HepG2 (cell line): ENCODE results near the gene RRM2. TPM values are rescaled to one million over a fixed set of nuclear protein-coding genes. Genes with fewer than 3 reads are reported as not detected.

Source experiments
- ATAC-seq: fragments of 200-7000 bp; cut with Tn5 transposase; 3 replicates; pipeline ENCODE4 v1.9.1; 2020; ENCODE audit warnings: mild to moderate bottlenecking, moderate library complexity
- BruUV-seq: library from RNA; stranded (reverse); fragments of 400-500 nt; replicated peaks from 2 replicates; lab custom pipeline; 2021; lab: Mats Ljungman, UMichigan
- CTCF ChIA-PET: fragments of 300-600 bp; formaldehyde crosslinking; extraction: SDS; loops from one replicate; lab custom pipeline; 2021; ENCODE audit warnings: low total read pairs, inconsistent platforms, low intra/inter-chr PET ratio; lab: Yijun Ruan, JAX
- POLR2A ChIA-PET: fragments of 350-600 bp; sonication (Branson Sonifier 250); formaldehyde crosslinking; loops from one replicate; lab custom pipeline; 2020; ENCODE audit warnings: antibody characterized with exemption, inconsistent platforms; lab: Yijun Ruan, JAX
- DNase-seq: peaks from one replicate; pipeline ENCODE4 v3.0.0-alpha.2; 2015; ENCODE audit warnings: low spot score
- FAIRE-seq: peaks from 3 replicates; lab custom pipeline; 2011; peaks lifted over from hg19 to GRCh38; lab: Jason Lieb, UNC
- H2AFZ ChIP-seq: one replicate; pipeline ENCODE4 v1.6.1; 2011; ENCODE audit warnings: low read length, inconsistent platforms
- H3K27ac ChIP-seq: fragments of 300-600 bp; 3 replicates; pipeline ENCODE4 v1.8.0; 2011; ENCODE audit warnings: mixed run types, mild to moderate bottlenecking, mixed read lengths, low read length, inconsistent platforms; ENCODE audit not compliant: insufficient read depth; ENCODE audit errors: extremely low read length
- H3K27me3 ChIP-seq, 2 experiments: fragments of 200-600 bp in 1 of 2; 2 replicates in 1 of 2; 3 replicates in 1 of 2; pipeline versions ENCODE4 v1.6.0 to v1.8.0; 2011; ENCODE audit warnings: low read length in 2 of 2, mild to moderate bottlenecking in 2 of 2, moderate library complexity in 2 of 2, inconsistent platforms in 1 of 2; ENCODE audit not compliant: insufficient read depth in 2 of 2, control insufficient read depth in 1 of 2
- H3K36me3 ChIP-seq, 2 experiments: fragments of 200-600 bp in 1 of 2; replicated peaks in 1 of 2; 2 replicates in 1 of 2; 3 replicates in 1 of 2; pipeline versions ENCODE4 v1.5.1 to v1.8.0; 2011; ENCODE audit warnings: low read length in 2 of 2, inconsistent platforms in 1 of 2; ENCODE audit not compliant: insufficient read depth in 2 of 2, control insufficient read depth in 1 of 2
- H3K4me1 ChIP-seq: 2 replicates; pipeline ENCODE4 v1.5.1; 2012; ENCODE audit warnings: low read length, inconsistent platforms; ENCODE audit not compliant: insufficient read depth
- H3K4me2 ChIP-seq: 2 replicates; pipeline ENCODE4 v1.6.0; 2011; ENCODE audit warnings: low read depth, low read length, inconsistent platforms
- H3K4me3 ChIP-seq, 3 experiments: fragments of 200-600 bp in 1 of 3; sonication (generic), shearing (Covaris generic) in 1 of 3; replicated peaks in 1 of 3; 2 replicates each; pipeline ENCODE4 v1.5.1; 2011 to 2016; ENCODE audit warnings: low read length in 3 of 3, inconsistent platforms in 2 of 3, low read depth in 2 of 3, mild to moderate bottlenecking in 2 of 3, control low read depth in 1 of 3, mixed read lengths in 1 of 3; ENCODE audit not compliant: insufficient read depth in 1 of 3
- H3K79me2 ChIP-seq: one replicate; pipeline ENCODE4 v1.6.1; 2011; ENCODE audit warnings: low read length, inconsistent platforms; ENCODE audit not compliant: insufficient read depth
- H3K9ac ChIP-seq: 2 replicates; pipeline ENCODE4 v1.6.0; 2011; ENCODE audit warnings: mild to moderate bottlenecking, low read depth, low read length, inconsistent platforms; ENCODE audit not compliant: insufficient read depth
- H3K9me3 ChIP-seq: 2 replicates; pipeline ENCODE4 v1.5.1; 2012; ENCODE audit warnings: mild to moderate bottlenecking, low read length
- H4K20me1 ChIP-seq: 2 replicates; pipeline ENCODE4 v1.6.0; 2011; ENCODE audit warnings: inconsistent platforms, mild to moderate bottlenecking, low read length, moderate library complexity; ENCODE audit not compliant: insufficient read depth
- ADNP ChIP-seq: sonication (generic); formaldehyde crosslinking; IDR thresholded peaks from 2 replicates; pipeline ENCODE4 v1.4.0; 2020; ENCODE audit warnings: missing genetic modification reagents
- ARID5B ChIP-seq: IDR thresholded peaks from 2 replicates; pipeline ENCODE4 v1.4.0; 2020; ENCODE audit warnings: mild to moderate bottlenecking, missing genetic modification reagents
- CBX1 ChIP-seq: IDR thresholded peaks from one replicate; pipeline ENCODE4 v1.6.1; 2016; ENCODE audit warnings: antibody characterized with exemption, low read depth
- DMAP1 ChIP-seq: IDR thresholded peaks from 2 replicates; pipeline ENCODE4 v1.6.1; 2016
- FOSL1 ChIP-seq: sonication (generic); formaldehyde crosslinking; IDR thresholded peaks from 2 replicates; pipeline ENCODE4 v1.9.0; 2021; ENCODE audit warnings: missing genetic modification reagents, borderline replicate concordance
- FOXO1 ChIP-seq: sonication (generic); formaldehyde crosslinking; IDR thresholded peaks from 2 replicates; pipeline ENCODE4 v1.4.0; 2020; ENCODE audit warnings: missing genetic modification reagents
- JUN ChIP-seq: sonication (generic); formaldehyde crosslinking; IDR thresholded peaks from 2 replicates; pipeline ENCODE4 v1.4.0; 2020; ENCODE audit warnings: mild to moderate bottlenecking, missing genetic modification reagents
- ZBED4 ChIP-seq: sonication (generic); formaldehyde crosslinking; IDR thresholded peaks from 2 replicates; pipeline ENCODE4 v1.4.0; 2020; ENCODE audit warnings: missing genetic modification reagents, borderline replicate concordance
- ZC3H13 ChIP-seq: sonication (generic); formaldehyde crosslinking; IDR thresholded peaks from 2 replicates; pipeline ENCODE4 v1.8.1; 2023; ENCODE audit warnings: mild to moderate bottlenecking, missing genetic modification reagents, moderate library complexity
- ZNF512 ChIP-seq: sonication (generic); formaldehyde crosslinking; IDR thresholded peaks from 2 replicates; pipeline ENCODE4 v1.4.0; 2020; ENCODE audit warnings: mild to moderate bottlenecking, missing genetic modification reagents
- ZNF557 ChIP-seq: sonication (generic); formaldehyde crosslinking; IDR thresholded peaks from 2 replicates; pipeline ENCODE4 v1.4.0; 2020; ENCODE audit warnings: missing genetic modification reagents
- ZNF562 ChIP-seq: sonication (generic); formaldehyde crosslinking; IDR thresholded peaks from 2 replicates; pipeline ENCODE4 v1.8.0; 2022; ENCODE audit warnings: missing genetic modification reagents, borderline replicate concordance
- ZNF652 ChIP-seq: IDR thresholded peaks from 2 replicates; pipeline ENCODE4 v1.6.1; 2016; ENCODE audit warnings: low read depth, borderline replicate concordance
- ZNF775 ChIP-seq: sonication (generic); formaldehyde crosslinking; IDR thresholded peaks from 2 replicates; pipeline ENCODE4 v1.4.0; 2020; ENCODE audit warnings: missing genetic modification reagents, mild to moderate bottlenecking, moderate library complexity, borderline replicate concordance
- WGBS: methylation state at CpG from one replicate; pipeline ENCODE4 v1.1.6; 2017; ENCODE audit warnings: low lambda C conversion rate; 5-methylcytosine and 5-hydroxymethylcytosine counted together
- in situ Hi-C: cut with HindIII; loops from 2 replicates; pipeline ENCODE4 v1.10.0; 2017; ENCODE audit warnings: low pct_unique_long_range_greater_than_20kb; ENCODE audit not compliant: extremely low pct_ligation_motif_present
- intact Hi-C: fragments of 100-400 bp; cut with micrococcal nuclease; formaldehyde crosslinking; loops from one replicate; pipeline ENCODE4 v1.10.0; 2022; ENCODE audit not compliant: unreplicated experiment
- polyA plus RNA-seq, 8 experiments: library from polyadenylated mRNA; depleted of rRNA in 3 of 8; stranded (reverse) in 7 of 8; unstranded in 1 of 8; fragments of >200 nt; fragmentation: Illumina TruSeq in 4 of 8; extraction: Trizol in 4 of 8; gene quantifications; 2 replicates each; pipeline versions ENCODE4 v1.2.1 to v1.2.3, GENCODE V29; 2011 to 2016; ENCODE audit warnings: low read depth in 4 of 8, missing spikeins in 1 of 8, mixed read lengths in 1 of 8; ENCODE audit not compliant: insufficient read depth in 1 of 8
- total RNA-seq, 5 experiments: library from RNA; depleted of rRNA; stranded (reverse); fragments of >200 nt; fragmentation: Illumina TruSeq; extraction: Trizol; gene quantifications; 2 replicates each; pipeline ENCODE4 v1.2.3, GENCODE V29; 2016; ENCODE audit warnings: low read depth in 1 of 5

Gene RRM2
- total and polyA plus RNA-seq, 2 of the 13 experiments (the other 11 are each of a cell fraction or from before 2014, with no cell fraction given) = 31.3 to 150 TPM

GRCh38 chr2:10170256-10170655 lies 47.7 kb downstream of the RRM2 start (continued):
- TF ChIP-seq ARID5B (CRISPR knock-in tag) = no peak
- TF ChIP-seq FOSL1 (CRISPR knock-in tag) = no peak
- TF ChIP-seq ZC3H13 (CRISPR knock-in tag) = no peak
- no peak for TF ChIP-seq DMAP1 (CRISPR knock-in tag)
- no peak for TF ChIP-seq ADNP
- no peak for TF ChIP-seq ZNF775

- Histone ChIP-seq H3K4me3 (no peak overlapping the region), H3K4me1 (no peaks in the 10 kb centered on the region), H3K9me3 (no peaks in the 10 kb centered on the region), H3K79me2 (no peaks in the 10 kb centered on the region), H3K9ac (no peak overlapping the region), H2AFZ (no peak overlapping the region), H3K36me3 (peaks cover 4 to 6% of the 10 kb centered on the region in 2 experiments; a peak in 3 of 5 replicates), H3K27me3 (no peaks in the 10 kb centered on the region), H3K4me2 (no peak overlapping the region), H3K27ac (no peak overlapping the region), H4K20me1 (no peaks in the 10 kb centered on the region)
- BruUV-seq = no TSS peak
- POLR2A ChIA-PET = no interaction called here
- in situ Hi-C loops = no loop called here
- ATAC-seq (no peak), DNase-seq (no peak), FAIRE-seq (no peak)
- WGBS = 97% methylated on average over 19 of the region's 19 CpGs
- intact Hi-C loops = no loop called here
- CTCF ChIA-PET = no interaction called here
- TF ChIP-seq ZNF557 (CRISPR knock-in tag) (no peak), CBX1 (no peak), ZNF512 (no peak), FOXO1 (CRISPR knock-in tag) (no peak), ZNF562 (no peak), ZBED4 (no peak), ZNF652 (no peak), JUN (CRISPR knock-in tag) (no peak)
Observed at GRCh38 chr2:10171006-10171800, 48.7 kb downstream of the RRM2 start.
